Measurements from ENCODE around the gene MBOAT1. TPM values are rescaled to one million over a fixed set of nuclear protein-coding genes. Genes with fewer than 3 reads are reported as not detected.

MBOAT1 gene
- total and polyA plus RNA-seq, 8 donors, result 2.4 to 47.2 (median 12.2) TPM

- WGBS, 5 donors, result 73 to 93% (median 83%) methylated on average over 9 of the region's 9 CpGs
- Histone ChIP-seq H3K4me1 (no peaks in the 10 kb centered on the region), H3K4me3 (no peak overlapping the region), H3K36me3 (peaks cover 11 to 98% (median 84%) of the 10 kb centered on the region in 4 donors), H3K27me3 (no peaks in the 10 kb centered on the region), H3K27ac (no peak overlapping the region), H3K9me3 (no peaks in the 10 kb centered on the region)
- TF ChIP-seq CTCF (IDR thresholded peaks at IDR 0.05) (no peak), POLR2AphosphoS5 (IDR thresholded peaks at IDR 0.05) (no peak), POLR2A (IDR thresholded peaks at IDR 0.05) (no peak), EP300 (IDR thresholded peaks at IDR 0.05) (no peak)
- intact Hi-C loops (cut with DNase I; ENCODE audit: low total_unique reads), result no loop called here
- no peak for DNase-seq
These were observed 96.9 kb downstream of the MBOAT1 start for GRCh38 chr6:20115246-20115980.

- Histone ChIP-seq H3K27me3 (no peaks in the 10 kb centered on the region), H3K27ac (no peak overlapping the region), H3K36me3 (peaks cover 19 to 96% (median 84%) of the 10 kb centered on the region in 4 donors), H3K4me3 (no peak overlapping the region), H3K9me3 (no peaks in the 10 kb centered on the region), H3K4me1 (no peaks in the 10 kb centered on the region)
- 84 to 93% (median 85%) methylated on average over 2 of the region's 2 CpGs for WGBS, 5 donors
- DNase-seq, result no peak
- no peak for TF ChIP-seq CTCF (IDR thresholded peaks at IDR 0.05)
- TF ChIP-seq EP300 (IDR thresholded peaks at IDR 0.05), result no peak
- no peak for TF ChIP-seq POLR2AphosphoS5 (IDR thresholded peaks at IDR 0.05)
- no peak for TF ChIP-seq POLR2A (IDR thresholded peaks at IDR 0.05)
- intact Hi-C loops (cut with DNase I; ENCODE audit: low total_unique reads), result no loop called here
These were observed 98.5 kb downstream of the MBOAT1 start for GRCh38 chr6:20113649-20114224.

- no peaks in the 10 kb centered on the region for H3K27me3 ChIP-seq
- intact Hi-C loops (cut with DNase I; ENCODE audit: low total_unique reads), result no loop called here
- WGBS, 5 donors, result 93 to 98% (median 96%) methylated on average over 5 of the region's 5 CpGs
- TF ChIP-seq CTCF (IDR thresholded peaks at IDR 0.05), result no peak
- TF ChIP-seq POLR2A (IDR thresholded peaks at IDR 0.05), result no peak
- no peak for TF ChIP-seq POLR2AphosphoS5 (IDR thresholded peaks at IDR 0.05)
- no peak for TF ChIP-seq EP300 (IDR thresholded peaks at IDR 0.05)
- peaks cover 21 to 96% (median 84%) of the 10 kb centered on the region in 4 donors for H3K36me3 ChIP-seq
- no peak overlapping the region for H3K27ac ChIP-seq
- no peaks in the 10 kb centered on the region for H3K9me3 ChIP-seq
- no peak for DNase-seq
- H3K4me1 ChIP-seq, result no peaks in the 10 kb centered on the region
- no peak overlapping the region for H3K4me3 ChIP-seq
These were observed 99.4 kb downstream of the MBOAT1 start for GRCh38 chr6:20112841-20113240.

- Histone ChIP-seq H3K27ac (no peak overlapping the region), H3K36me3 (peaks cover 25 to 96% (median 84%) of the 10 kb centered on the region in 4 donors), H3K9me3 (no peaks in the 10 kb centered on the region), H3K27me3 (no peaks in the 10 kb centered on the region), H3K4me1 (no peaks in the 10 kb centered on the region), H3K4me3 (no peak overlapping the region)
- no peak for TF ChIP-seq POLR2A (IDR thresholded peaks at IDR 0.05)
- no peak for TF ChIP-seq CTCF (IDR thresholded peaks at IDR 0.05)
- no peak for TF ChIP-seq POLR2AphosphoS5 (IDR thresholded peaks at IDR 0.05)
- intact Hi-C loops (cut with DNase I; ENCODE audit: low total_unique reads), result no loop called here
- DNase-seq, result no peak
- WGBS, 5 donors, result 77 to 90% (median 87%) methylated on average over 5 of the region's 5 CpGs
These were observed 100.0 kb downstream of the MBOAT1 start for GRCh38 chr6:20112241-20112640.

Measured in stomach (tissue), 9 donors.